Ovary (tissue), 9 donors: ENCODE data around the gene PTPRU. TPM values are rescaled to one million over a fixed set of nuclear protein-coding genes. Genes with fewer than 3 reads are reported as not detected.

Source experiments
- DNase-seq, 5 donors: peaks; one replicate each; pipeline ENCODE4 v3.0.0-alpha.2; 2019 to 2020
- H3K27ac ChIP-seq, 2 donors: fragments of 200-600 bp; one replicate each; pipeline versions ENCODE4 v1.5.1 to v1.8.0; 2019 to 2022
- H3K27me3 ChIP-seq: fragments of 200-600 bp; one replicate; pipeline ENCODE4 v1.8.0; 2022
- H3K36me3 ChIP-seq: fragments of 200-600 bp; sonication (generic); one replicate; pipeline ENCODE4 v1.5.1; 2019
- H3K4me1 ChIP-seq: one replicate; pipeline ENCODE4 v1.8.1; 2013; ENCODE audit warnings: mild to moderate bottlenecking, moderate library complexity; ENCODE audit not compliant: insufficient read depth
- H3K4me3 ChIP-seq: fragments of 200-600 bp; sonication (generic); one replicate; pipeline ENCODE4 v1.5.1; 2017
- H3K9me3 ChIP-seq, 2 donors: fragments of 200-600 bp in 1 of 2; sonication (generic) in 1 of 2; one replicate each; pipeline versions ENCODE4 v1.5.1 to v1.8.1; 2013 to 2019; ENCODE audit warnings: mild to moderate bottlenecking in 1 of 2, moderate library complexity in 1 of 2
- CTCF ChIP-seq, 3 donors: fragments of 450-650 bp in 2 of 3; fragments of 200-600 bp in 1 of 3; IDR thresholded peaks; one replicate each; pipeline versions ENCODE4 v1.5.1 to v1.8.0; 2016 to 2022; ENCODE audit warnings: antibody characterized with exemption in 3 of 3, mild to moderate bottlenecking in 1 of 3
- EP300 ChIP-seq: sonication (generic); formaldehyde crosslinking; IDR thresholded peaks from one replicate; pipeline ENCODE4 v1.6.1; 2017; ENCODE audit warnings: antibody characterized with exemption
- POLR2A ChIP-seq: fragments of 450-650 bp; IDR thresholded peaks from one replicate; pipeline ENCODE4 v1.6.1; 2017; ENCODE audit warnings: antibody characterized with exemption, mild to moderate bottlenecking, moderate library complexity
- WGBS, 3 donors: extraction: QIAGEN DNeasy Blood & Tissue Kit in 1 of 3; methylation state at CpG; one replicate each; pipeline versions ENCODE4 v1.1.5 to v1.1.7; 2013 to 2017; 5-methylcytosine and 5-hydroxymethylcytosine counted together
- intact Hi-C, 4 donors: fragments of 100-400 bp; cut with DNase I; formaldehyde crosslinking; loops; one replicate each; pipeline versions ENCODE4 v1.11.0 to v1.15.1; 2022 to 2023
- polyA plus RNA-seq, 2 donors: library from polyadenylated mRNA; stranded (reverse); fragments of 200-250 nt in 1 of 2; fragments of 350-450 nt in 1 of 2; fragmentation: Illumina TruSeq in 1 of 2; extraction: RNeasy Lipid Tissue Mini Kit (QIAGEN cat#74804) in 1 of 2; gene quantifications; one replicate each; pipeline ENCODE4 v1.2.3, GENCODE V29; 2013 to 2014
- total RNA-seq, 7 donors: library from RNA; depleted of rRNA in 2 of 7; stranded (reverse); fragments of >200 nt in 2 of 7; fragmentation: NEBNext Ultra II Directional in 3 of 7; extraction: Animal tissue kit (Norgen Biotek cat#: 25700) in 3 of 7; gene quantifications; one replicate each; pipeline versions ENCODE4 v1.1.0 to v1.2.4, GENCODE V29; 2016 to 2023
- donor health status: DM: no; HTN: no; CAD: no; lungs with moderate emphysema.
- donor health status: DM: no; HTN: no; CAD: no.
- donor health status: Bipolar disorder and iron deficiency.
- donor health status: DM: yes; HTN: yes; CAD: no.
- donor health status: DM: no; HTN: no; CAD: no.
- donor health status: DM: yes; HTN: yes; CAD: no.

The PTPRU gene
- total and polyA plus RNA-seq, 9 donors, result 2.9 to 45.2 (median 29.9) TPM

GRCh38 chr1:29258976-29259801 lies 22.9 kb downstream of the PTPRU start:
- peak in 3 of 5 donors; percentile 47 to 84 (median 50) for DNase-seq
- peaks cover 14% of the 10 kb centered on the region for H3K4me1 ChIP-seq
- WGBS, 3 donors, result 15 to 23% (median 15%) methylated on average over 38 of the region's 38 CpGs
- intact Hi-C loops, result no loop called here
- no peaks in the 10 kb centered on the region for H3K27me3 ChIP-seq
- no peaks in the 10 kb centered on the region for H3K9me3 ChIP-seq
- H3K4me3 ChIP-seq, result peak overlapping the region; percentile 45
- H3K27ac ChIP-seq, result no peak overlapping the region
- no peaks in the 10 kb centered on the region for H3K36me3 ChIP-seq
- TF ChIP-seq POLR2A (no peak), CTCF (IDR thresholded peaks at IDR 0.05) (no peak), EP300 (no peak)

GRCh38 chr1:29259802-29260441 lies 23.6 kb downstream of the PTPRU start:
- no peaks in the 10 kb centered on the region for H3K36me3 ChIP-seq
- peak; percentile 39 to 81 (median 62) for DNase-seq
- no peaks in the 10 kb centered on the region for H3K9me3 ChIP-seq
- H3K27me3 ChIP-seq, result no peaks in the 10 kb centered on the region
- no peak overlapping the region for H3K27ac ChIP-seq
- intact Hi-C loops, result no loop called here
- H3K4me3 ChIP-seq, result peak overlapping the region; percentile 45
- 3 to 9% (median 4%) methylated on average over 38 to 56 of the region's 56 CpGs for WGBS, 3 donors
- TF ChIP-seq EP300, result no peak
- no peak for TF ChIP-seq POLR2A
- TF ChIP-seq CTCF (IDR thresholded peaks at IDR 0.05), result no peak
- H3K4me1 ChIP-seq, result peaks cover 14% of the 10 kb centered on the region

GRCh38 chr1:29260531-29260930 lies 24.2 kb downstream of the PTPRU start:
- DNase-seq, result no peak
- H3K4me3 ChIP-seq, result no peak overlapping the region

More at GRCh38 chr1:29260531-29260930, 24.2 kb downstream of the PTPRU start:
- intact Hi-C loops, result no loop called here
- Histone ChIP-seq H3K27me3 (no peaks in the 10 kb centered on the region), H3K36me3 (no peaks in the 10 kb centered on the region), H3K9me3 (no peaks in the 10 kb centered on the region), H3K4me1 (peaks cover 14% of the 10 kb centered on the region), H3K27ac (no peak overlapping the region)
- TF ChIP-seq POLR2A, result no peak
- TF ChIP-seq CTCF (IDR thresholded peaks at IDR 0.05), result no peak
- TF ChIP-seq EP300, result no peak
- WGBS, 3 donors, result 76 to 84% (median 81%) methylated on average over 29 of the region's 29 CpGs
